ENCODE results near the gene TMEM63B.
A peak's percentile ranks its signal among the peaks of the same experiment; 100 is the strongest.
"Not testable (repeated sequence)": the region's sequence is repeated elsewhere in the genome, so short reads cannot be mapped to it uniquely, and the experiment has no call there.

Gene TMEM63B

GRCh38 chr6:44127186-44128019, at the start of gene TMEM63B, which contains the start of gene MRPL14:
Gene TMEM63B, plus strand, starts transcription at chr6:44127554. Its CDS starts 7,031 bp downstream, at chr6:44134585.
Gene MRPL14, minus strand, starts transcription at chr6:44127452. Its CDS starts 10,841 bp downstream, at chr6:44116611.
- peak; percentile 90 for DNase-seq (ENCODE audit: low spot score)

- DNase-seq (ENCODE audit: low spot score): no peak
These were observed 49.0 kb upstream of the TMEM63B start for GRCh38 chr6:44078219-44078826.

GRCh38 chr6:44078827-44079671, 48.3 kb upstream of the TMEM63B start:
- peak; percentile 71 for DNase-seq (ENCODE audit: low spot score)

- no peak for DNase-seq (ENCODE audit: low spot score)
These were observed 47.7 kb upstream of the TMEM63B start for GRCh38 chr6:44079672-44080071.

- DNase-seq (ENCODE audit: low spot score): no peak
These were observed 46.5 kb upstream of the TMEM63B start for GRCh38 chr6:44080561-44081521.

- DNase-seq (ENCODE audit: low spot score): no peak
These were observed 45.6 kb upstream of the TMEM63B start for GRCh38 chr6:44081753-44082152.

GRCh38 chr6:44082872-44083321, 44.5 kb upstream of the TMEM63B start:
- DNase-seq (ENCODE audit: low spot score): no peak

- DNase-seq (ENCODE audit: low spot score): no peak
These were observed 42.9 kb upstream of the TMEM63B start for GRCh38 chr6:44084231-44085014.

GRCh38 chr6:44085219-44085618, 42.1 kb upstream of the TMEM63B start:
- no peak for DNase-seq (ENCODE audit: low spot score)

- no peak for DNase-seq (ENCODE audit: low spot score)
These were observed 40.3 kb upstream of the TMEM63B start for GRCh38 chr6:44086931-44087574.

- DNase-seq (ENCODE audit: low spot score): no peak
These were observed 39.7 kb upstream of the TMEM63B start for GRCh38 chr6:44087623-44088022.

- no peak for DNase-seq (ENCODE audit: low spot score)
These were observed 38.3 kb upstream of the TMEM63B start for GRCh38 chr6:44088827-44089590.

- no peak for DNase-seq (ENCODE audit: low spot score)
These were observed 36.9 kb upstream of the TMEM63B start for GRCh38 chr6:44090465-44090864.

GRCh38 chr6:44091356-44091755, 36.0 kb upstream of the TMEM63B start:
- DNase-seq (ENCODE audit: low spot score): not testable (repeated sequence)

GRCh38 chr6:44091981-44092884, 35.1 kb upstream of the TMEM63B start:
- no peak for DNase-seq (ENCODE audit: low spot score)

- no peak for DNase-seq (ENCODE audit: low spot score)
These were observed 34.3 kb upstream of the TMEM63B start for GRCh38 chr6:44093066-44093465.

- DNase-seq (ENCODE audit: low spot score): no peak
These were observed 33.5 kb upstream of the TMEM63B start for GRCh38 chr6:44093750-44094402.
